Measurements from ENCODE around the gene NDST1. TPM values are rescaled to one million over a fixed set of nuclear protein-coding genes. Genes with fewer than 3 reads are reported as not detected.

Gene NDST1
- total RNA-seq, 1 donor from 2014 or later: 423 TPM

GRCh38 chr5:150600616-150601490 lies 92.9 kb downstream of the NDST1 start:
- no peak for DNase-seq (ENCODE audit: extremely low read depth, low read depth, low spot score)

DNA sequence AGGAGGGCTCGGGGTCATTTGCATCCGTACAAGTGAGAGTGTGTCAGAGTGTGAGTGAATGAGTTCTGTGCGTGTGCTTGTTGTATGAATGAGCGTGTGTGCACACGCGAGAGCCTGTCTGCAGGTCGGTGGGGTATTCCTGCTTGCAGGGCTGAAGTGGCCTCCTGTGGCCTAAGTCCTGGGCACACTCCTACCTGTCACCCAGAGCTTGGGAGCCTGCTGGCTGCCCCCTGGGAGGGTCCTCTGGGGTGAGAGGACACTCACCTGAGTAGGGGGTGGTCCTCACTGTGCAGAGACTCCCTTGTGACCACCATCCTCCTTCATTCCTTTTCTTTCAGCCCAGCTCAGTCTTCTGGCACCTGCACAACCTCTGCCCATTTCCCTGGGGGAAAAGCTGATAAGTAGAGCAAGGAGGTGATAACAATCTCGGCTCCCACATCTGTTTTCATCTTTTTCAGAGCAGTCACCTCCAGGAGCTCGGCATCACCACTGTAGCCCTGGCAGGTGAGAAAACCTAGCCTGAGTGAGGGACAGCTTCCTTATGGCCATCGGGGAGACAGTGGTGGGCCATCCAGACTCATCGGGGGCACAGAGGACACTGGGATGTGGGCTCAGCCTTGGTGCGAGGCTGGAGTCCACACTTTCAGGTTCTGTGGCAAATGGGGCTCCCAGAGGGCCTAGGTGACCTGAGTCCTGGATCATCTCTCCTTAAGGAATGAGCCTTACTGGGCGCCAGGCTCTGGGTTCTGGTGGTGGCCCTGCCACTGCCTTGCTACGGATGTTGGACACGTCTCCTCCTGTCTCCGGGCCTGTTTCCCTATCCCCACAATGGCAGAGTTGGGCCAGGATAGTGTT lies 93.8 kb downstream of the NDST1 start:
- no peak for DNase-seq (ENCODE audit: extremely low read depth, low read depth, low spot score)

DNA sequence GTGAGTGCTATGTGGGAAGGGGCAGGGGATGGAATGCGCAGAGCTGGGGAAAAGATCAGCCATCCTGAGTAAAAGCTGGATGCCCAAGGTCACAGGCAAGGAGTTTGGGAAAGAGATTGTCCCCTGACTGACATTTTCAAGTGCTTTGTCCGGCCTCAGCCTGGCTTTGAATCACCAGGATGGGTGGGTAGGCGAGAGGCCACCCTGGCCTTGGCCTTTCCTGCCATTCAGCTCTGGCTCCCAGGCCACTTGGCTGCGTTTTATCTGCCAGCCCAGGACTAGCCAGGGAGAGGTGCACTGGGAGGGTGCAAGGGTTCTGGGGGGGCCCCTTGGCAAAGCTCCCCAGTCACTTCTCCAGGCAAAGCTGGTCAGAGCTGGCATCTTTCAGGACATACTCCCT lies 95.1 kb downstream of the NDST1 start:
- DNase-seq (ENCODE audit: extremely low read depth, low read depth, low spot score): no peak

GRCh38 chr5:150603491-150603890 lies 95.6 kb downstream of the NDST1 start:
- DNase-seq (ENCODE audit: extremely low read depth, low read depth, low spot score): no peak

DNA sequence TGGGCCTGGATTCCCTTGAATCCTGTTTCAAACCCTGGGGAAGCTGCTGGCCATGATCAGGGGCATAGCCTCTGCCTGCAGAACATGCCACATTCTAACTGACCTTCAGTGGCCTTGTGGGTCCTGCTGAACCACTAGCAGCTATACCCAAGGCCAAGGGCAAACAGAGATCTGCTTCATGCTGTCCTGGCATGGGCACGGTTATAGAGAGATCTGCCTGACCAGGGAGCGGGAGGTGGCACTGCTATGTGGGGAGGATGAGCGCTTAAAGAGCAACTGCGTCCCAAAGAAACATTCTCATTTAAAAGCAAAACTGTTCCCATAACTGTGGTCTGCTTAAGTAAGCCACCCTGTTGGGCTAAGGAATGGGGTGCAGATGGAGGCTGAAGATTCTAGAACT lies 96.1 kb downstream of the NDST1 start:
- DNase-seq (ENCODE audit: extremely low read depth, low read depth, low spot score): no peak

DNA sequence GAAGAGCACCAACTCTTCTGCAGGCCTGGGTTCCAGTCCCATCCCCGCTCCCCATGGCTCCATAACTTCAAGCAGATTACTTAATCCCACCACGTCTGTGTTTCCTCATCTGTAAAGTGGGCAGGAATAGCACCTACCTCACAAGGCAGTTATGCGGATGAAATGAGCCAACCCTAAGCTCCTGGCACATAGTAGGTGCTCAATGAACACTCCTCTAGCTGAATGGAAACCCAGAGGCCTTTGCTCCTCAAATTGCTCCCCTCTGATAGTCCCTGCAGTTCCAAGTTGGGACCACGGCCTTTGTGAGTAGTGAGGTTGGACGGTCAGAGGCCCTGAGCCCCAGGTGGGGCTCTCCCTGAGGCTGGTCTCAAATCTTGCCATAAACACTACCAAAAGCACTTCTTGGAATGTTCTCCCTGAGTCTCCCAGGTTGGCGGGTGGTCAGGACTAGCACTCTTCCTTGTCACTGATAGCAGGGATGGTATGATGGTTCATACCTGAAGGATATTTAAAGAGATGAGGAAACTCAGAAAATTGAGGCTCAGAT lies 97.0 kb downstream of the NDST1 start:
- no peak for DNase-seq (ENCODE audit: extremely low read depth, low read depth, low spot score)

DNA sequence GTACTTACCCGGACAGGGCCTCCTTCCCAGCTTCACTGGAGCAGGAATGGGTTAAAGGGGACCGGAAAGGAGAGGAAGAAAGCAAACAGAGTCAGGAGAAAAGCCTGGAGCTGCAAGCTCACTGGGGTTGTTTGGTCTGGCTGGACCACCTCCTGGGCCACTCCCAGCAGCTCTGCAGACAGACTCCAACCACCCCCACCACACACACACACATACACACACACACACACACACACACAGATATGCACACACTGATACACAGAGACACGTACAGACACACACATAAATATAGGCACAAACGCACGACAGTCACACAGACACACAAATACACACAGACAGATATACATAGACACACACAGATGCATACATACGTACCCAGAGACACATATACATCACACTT lies 97.6 kb downstream of the NDST1 start:
- DNase-seq (ENCODE audit: extremely low read depth, low read depth, low spot score): no peak

- no peak for DNase-seq (ENCODE audit: extremely low read depth, low read depth, low spot score)
Observed at GRCh38 chr5:150606476-150606875, 98.5 kb downstream of the NDST1 start.

GRCh38 chr5:150607105-150607504 lies 99.2 kb downstream of the NDST1 start:
- no peak for DNase-seq (ENCODE audit: extremely low read depth, low read depth, low spot score)

Other genes with a start within 250 kb of the NDST1 start
- not detected in 2 replicates for gene CAMK2A, start 218.4 kb upstream of the NDST1 start, total RNA-seq
- 1.8 and 5.3 TPM in 2 replicates for gene ARSI, start 205.2 kb upstream of the NDST1 start, total RNA-seq
- gene TCOF1, start 150.4 kb upstream of the NDST1 start, total RNA-seq: 29.1 and 38.2 TPM in 2 replicates
- gene CD74, start 95.2 kb upstream of the NDST1 start, total RNA-seq: 24.3 and 34.1 TPM in 2 replicates
- 1,375 and 2,774 TPM in 2 replicates for gene RPS14, start 58.4 kb upstream of the NDST1 start, total RNA-seq
- 56.7 and 123 TPM in 2 replicates for gene SYNPO, start 132.5 kb downstream of the NDST1 start, total RNA-seq
- gene MYOZ3, start 153.1 kb downstream of the NDST1 start, total RNA-seq: 0.53 and 0.93 TPM in 2 replicates
- 43.2 and 44.1 TPM in 2 replicates for gene RBM22, start 192.9 kb downstream of the NDST1 start, total RNA-seq

Measured in glomerular endothelial cell (primary cell).